Left ventricle myocardium inferior (tissue), 1 donor: Measurements from ENCODE around the gene GNG12. TPM values are rescaled to one million over a fixed set of nuclear protein-coding genes. Genes with fewer than 3 reads are reported as not detected.

Experiments
- DNase-seq: peaks from one replicate; pipeline ENCODE4 v3.0.0-alpha.2; 2020
- H3K27ac ChIP-seq: fragments of 200-600 bp; replicated peaks from 2 replicates; pipeline ENCODE4 v1.8.0; 2021
- H3K27me3 ChIP-seq: fragments of 200-600 bp; 2 replicates; pipeline ENCODE4 v1.8.0; 2021; ENCODE audit warnings: low read depth
- H3K36me3 ChIP-seq: fragments of 200-600 bp; 2 replicates; pipeline ENCODE4 v1.8.0; 2021
- H3K4me1 ChIP-seq: fragments of 200-600 bp; 2 replicates; pipeline ENCODE4 v1.8.0; 2021
- H3K4me3 ChIP-seq: fragments of 200-600 bp; 2 replicates; pipeline ENCODE4 v1.8.0; 2021; ENCODE audit warnings: mild to moderate bottlenecking, moderate library complexity
- H3K9me3 ChIP-seq: fragments of 200-600 bp; replicated peaks from 2 replicates; pipeline ENCODE4 v1.8.0; 2021
- intact Hi-C: fragments of 100-400 bp; cut with micrococcal nuclease; formaldehyde crosslinking; loops from one replicate; pipeline ENCODE4 v1.11.0; 2022
- total RNA-seq: library from RNA; stranded (reverse); fragmentation: NEBNext Ultra II Directional; extraction: Animal tissue kit (Norgen Biotek cat#: 25700); gene quantifications from one replicate; pipeline ENCODE4 v1.2.1, GENCODE V29; 2021
- TF ChIP-seq, protein P1 (sequence below): fragments of 200-600 bp; IDR thresholded peaks from 2 replicates; pipeline ENCODE4 v1.8.0; 2021; ENCODE audit warnings: antibody characterized with exemption, mild to moderate bottlenecking, borderline replicate concordance
- donor health status: DM: no; HTN: yes; CAD: no; lungs with severe emphysema.

The GNG12 gene
- total RNA-seq, 1 donor from 2014 or later: 35.1 TPM

DNA sequence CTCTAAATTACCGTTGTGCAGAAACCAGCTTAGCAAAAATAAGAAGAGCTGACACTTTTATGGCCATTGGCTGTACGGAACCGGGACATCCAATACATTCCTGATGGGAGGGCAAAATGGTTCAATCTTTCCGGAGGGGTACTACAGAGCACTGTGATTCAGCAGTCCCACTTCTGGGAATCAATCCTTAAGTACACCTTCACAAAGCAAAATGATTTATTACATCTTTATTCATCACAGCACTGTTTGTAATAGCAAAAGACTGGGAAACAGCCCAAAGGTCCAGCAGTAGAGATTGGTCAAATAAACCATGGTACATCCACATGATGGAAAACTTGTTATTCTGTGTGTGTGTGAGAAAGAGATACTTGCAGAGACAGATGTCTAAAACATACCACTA lies 9.7 kb downstream of the GNG12 start:
- H3K9me3 ChIP-seq: no peaks in the 10 kb centered on the region
- no peaks in the 10 kb centered on the region for H3K27me3 ChIP-seq
- no peaks in the 10 kb centered on the region for H3K36me3 ChIP-seq
- no peak overlapping the region for H3K27ac ChIP-seq
- peaks cover 7% of the 10 kb centered on the region for H3K4me1 ChIP-seq
- no peak overlapping the region for H3K4me3 ChIP-seq
- DNase-seq: no peak
- intact Hi-C loops: no loop called here
- TF ChIP-seq, protein P1, sequence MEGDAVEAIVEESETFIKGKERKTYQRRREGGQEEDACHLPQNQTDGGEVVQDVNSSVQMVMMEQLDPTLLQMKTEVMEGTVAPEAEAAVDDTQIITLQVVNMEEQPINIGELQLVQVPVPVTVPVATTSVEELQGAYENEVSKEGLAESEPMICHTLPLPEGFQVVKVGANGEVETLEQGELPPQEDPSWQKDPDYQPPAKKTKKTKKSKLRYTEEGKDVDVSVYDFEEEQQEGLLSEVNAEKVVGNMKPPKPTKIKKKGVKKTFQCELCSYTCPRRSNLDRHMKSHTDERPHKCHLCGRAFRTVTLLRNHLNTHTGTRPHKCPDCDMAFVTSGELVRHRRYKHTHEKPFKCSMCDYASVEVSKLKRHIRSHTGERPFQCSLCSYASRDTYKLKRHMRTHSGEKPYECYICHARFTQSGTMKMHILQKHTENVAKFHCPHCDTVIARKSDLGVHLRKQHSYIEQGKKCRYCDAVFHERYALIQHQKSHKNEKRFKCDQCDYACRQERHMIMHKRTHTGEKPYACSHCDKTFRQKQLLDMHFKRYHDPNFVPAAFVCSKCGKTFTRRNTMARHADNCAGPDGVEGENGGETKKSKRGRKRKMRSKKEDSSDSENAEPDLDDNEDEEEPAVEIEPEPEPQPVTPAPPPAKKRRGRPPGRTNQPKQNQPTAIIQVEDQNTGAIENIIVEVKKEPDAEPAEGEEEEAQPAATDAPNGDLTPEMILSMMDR: no peak

GRCh38 chr1:67821263-67821662 lies 12.0 kb downstream of the GNG12 start:
- Histone ChIP-seq H3K36me3 (no peaks in the 10 kb centered on the region), H3K27me3 (no peaks in the 10 kb centered on the region), H3K9me3 (peaks cover 5% of the 10 kb centered on the region), H3K4me1 (peaks cover 10% of the 10 kb centered on the region), H3K4me3 (no peak overlapping the region), H3K27ac (no peak overlapping the region)
- intact Hi-C loops: no loop called here
- TF ChIP-seq, protein P1: no peak
- DNase-seq: no peak

- TF ChIP-seq, protein P1: no peak
- Histone ChIP-seq H3K36me3 (no peaks in the 10 kb centered on the region), H3K4me1 (peaks cover 34% of the 10 kb centered on the region), H3K4me3 (no peak overlapping the region), H3K9me3 (peaks cover 5% of the 10 kb centered on the region), H3K27me3 (no peaks in the 10 kb centered on the region), H3K27ac (no peak overlapping the region)
- DNase-seq: no peak
- intact Hi-C loops: no loop called here
Observed at GRCh38 chr1:67818725-67819301, 14.5 kb downstream of the GNG12 start.

DNA sequence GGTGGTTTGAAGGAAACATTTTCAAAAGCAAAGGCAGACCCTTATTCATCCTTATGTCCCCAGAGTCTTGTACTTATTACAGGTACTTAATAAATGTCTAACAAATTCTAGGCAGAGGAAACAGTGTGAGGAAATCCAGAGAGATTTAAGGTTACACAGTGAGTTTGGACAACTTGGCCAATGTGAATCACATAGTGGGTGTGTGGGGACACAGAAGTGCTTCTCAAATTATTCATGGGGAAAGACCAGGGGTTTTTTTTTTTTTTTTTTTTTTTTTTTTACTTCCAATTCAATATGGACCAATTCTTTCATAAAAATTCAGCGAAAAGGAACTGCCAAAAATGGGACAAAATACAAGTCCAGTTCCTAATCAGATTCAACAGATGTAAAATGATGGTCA lies 15.1 kb downstream of the GNG12 start:
- Histone ChIP-seq H3K4me1 (peaks cover 36% of the 10 kb centered on the region), H3K36me3 (no peaks in the 10 kb centered on the region), H3K27ac (no peak overlapping the region), H3K9me3 (peaks cover 5% of the 10 kb centered on the region), H3K4me3 (no peak overlapping the region), H3K27me3 (no peaks in the 10 kb centered on the region)
- no peak for DNase-seq
- intact Hi-C loops: no loop called here
- TF ChIP-seq, protein P1: no peak

GRCh38 chr1:67817319-67817718 lies 15.9 kb downstream of the GNG12 start:
- H3K27ac ChIP-seq: no peak overlapping the region
- H3K4me3 ChIP-seq: no peak overlapping the region
- no peak for DNase-seq
- intact Hi-C loops: no loop called here
- no peaks in the 10 kb centered on the region for H3K27me3 ChIP-seq
- peaks cover 5% of the 10 kb centered on the region for H3K9me3 ChIP-seq
- H3K36me3 ChIP-seq: no peaks in the 10 kb centered on the region
- peaks cover 42% of the 10 kb centered on the region for H3K4me1 ChIP-seq
- TF ChIP-seq, protein P1: no peak

GRCh38 chr1:67816506-67816905 lies 16.8 kb downstream of the GNG12 start:
- Histone ChIP-seq H3K36me3 (no peaks in the 10 kb centered on the region), H3K4me3 (no peak overlapping the region), H3K4me1 (peaks cover 50% of the 10 kb centered on the region), H3K27ac (no peak overlapping the region), H3K9me3 (peaks cover 5% of the 10 kb centered on the region), H3K27me3 (no peaks in the 10 kb centered on the region)
- TF ChIP-seq, protein P1: no peak
- intact Hi-C loops: no loop called here
- no peak for DNase-seq
